SKM-1 (cell line): ENCODE results near the gene PHF11.
"Not testable (repeated sequence)": the region's sequence is repeated elsewhere in the genome, so short reads cannot be mapped to it uniquely, and the experiment has no call there.

Experiments used
- DNase-seq: peaks from one replicate; lab custom pipeline; 2025; ENCODE audit not compliant: unreplicated experiment; lab: John Stamatoyannopoulos, UW

The PHF11 gene

DNA sequence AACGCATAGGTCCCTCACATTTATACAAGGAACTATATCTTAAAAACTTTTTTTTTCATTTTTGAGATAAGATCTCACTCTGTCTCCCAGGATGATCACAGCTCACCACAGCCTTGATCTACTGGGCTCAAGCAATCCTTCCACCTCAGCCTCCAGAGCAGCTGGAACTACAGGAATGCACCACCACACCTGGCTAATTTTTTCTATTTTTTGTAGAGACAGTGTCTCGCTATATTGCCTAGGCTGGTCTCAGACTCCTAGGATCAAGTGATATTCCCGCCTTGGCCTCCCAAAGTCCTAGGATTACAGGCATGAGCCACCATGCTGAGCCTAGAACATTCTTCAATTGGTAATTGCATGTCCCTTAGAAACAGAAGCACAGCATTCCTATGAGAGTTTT lies 47.9 kb downstream of the PHF11 start:
- DNase-seq: no peak

- DNase-seq: no peak
These were observed 49.9 kb downstream of the PHF11 start for GRCh38 chr13:49545661-49546060.

DNA sequence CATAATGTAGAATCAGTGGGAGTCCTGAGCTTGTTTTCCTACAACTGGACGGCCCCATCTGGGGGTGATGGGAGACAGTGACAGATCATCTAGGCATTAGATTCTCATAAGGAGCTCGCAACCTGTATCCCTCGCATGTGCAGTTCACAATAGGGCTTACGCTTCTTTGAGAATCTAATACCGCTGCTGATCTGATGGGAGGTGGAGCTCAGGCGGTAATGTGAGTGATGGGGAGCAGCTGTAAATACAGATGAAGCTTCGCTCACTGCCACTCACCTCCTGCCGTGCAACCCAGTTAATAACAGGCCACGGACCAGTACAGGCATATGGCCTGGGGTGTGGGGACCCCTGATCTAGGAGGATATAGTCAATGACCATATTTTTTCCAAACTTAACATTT lies 50.8 kb downstream of the PHF11 start:
- no peak for DNase-seq

DNA sequence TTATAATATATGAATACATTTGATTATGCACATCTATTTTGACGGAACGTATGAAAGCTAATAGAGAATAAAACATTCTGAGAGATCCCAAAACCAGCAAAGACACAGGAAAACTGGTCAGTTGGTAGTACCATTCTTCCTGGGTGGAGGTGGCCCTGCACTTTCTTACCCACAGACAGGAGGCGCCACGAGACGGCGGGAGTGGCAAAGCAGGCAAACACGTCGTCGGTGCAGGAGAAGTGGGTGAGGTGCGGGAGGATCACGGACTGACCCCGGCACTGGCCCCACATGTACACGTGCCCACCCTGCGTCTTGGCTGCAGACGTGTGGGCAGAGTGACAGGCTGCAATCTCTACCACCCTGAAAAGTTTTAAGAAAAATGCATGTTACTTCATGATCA lies 53.5 kb downstream of the PHF11 start:
- DNase-seq: no peak

DNA sequence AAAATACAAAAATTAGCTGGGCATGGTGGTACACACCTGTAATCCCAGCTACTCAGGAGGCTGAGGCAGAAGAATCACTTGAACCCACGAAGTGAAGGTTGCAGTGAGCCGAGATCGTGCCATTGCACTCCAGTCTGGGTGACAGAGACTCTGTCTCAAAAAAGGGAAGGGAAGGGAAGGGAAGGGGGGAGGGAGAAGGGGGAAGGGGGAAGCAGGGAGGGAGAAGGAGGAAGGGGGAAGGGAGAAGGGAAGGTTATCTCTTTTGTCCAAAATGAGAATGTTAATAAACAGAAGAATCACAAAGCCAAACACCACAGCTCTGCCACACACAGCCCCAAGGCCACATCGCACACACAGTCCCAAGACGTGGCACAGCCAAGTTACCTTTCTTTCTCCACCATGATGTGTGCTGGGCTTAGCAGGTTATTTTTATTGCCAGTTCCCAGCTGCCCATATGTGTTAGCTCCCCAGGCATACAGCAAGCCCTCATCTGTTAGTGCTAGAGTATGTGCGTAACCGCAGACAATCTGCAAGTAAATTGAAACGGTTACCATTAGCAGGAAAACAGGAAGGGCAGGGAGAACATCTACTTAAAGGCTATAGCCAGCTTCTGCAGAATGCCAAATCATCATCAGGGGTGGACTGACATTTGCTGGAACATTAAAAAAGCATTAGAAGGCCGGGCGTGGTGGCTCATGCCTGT lies 55.3 kb downstream of the PHF11 start:
- DNase-seq: no peak

GRCh38 chr13:49553888-49554287 lies 58.1 kb downstream of the PHF11 start:
- no peak for DNase-seq

- DNase-seq: no peak
These were observed 58.6 kb downstream of the PHF11 start for GRCh38 chr13:49554387-49554786.

DNA sequence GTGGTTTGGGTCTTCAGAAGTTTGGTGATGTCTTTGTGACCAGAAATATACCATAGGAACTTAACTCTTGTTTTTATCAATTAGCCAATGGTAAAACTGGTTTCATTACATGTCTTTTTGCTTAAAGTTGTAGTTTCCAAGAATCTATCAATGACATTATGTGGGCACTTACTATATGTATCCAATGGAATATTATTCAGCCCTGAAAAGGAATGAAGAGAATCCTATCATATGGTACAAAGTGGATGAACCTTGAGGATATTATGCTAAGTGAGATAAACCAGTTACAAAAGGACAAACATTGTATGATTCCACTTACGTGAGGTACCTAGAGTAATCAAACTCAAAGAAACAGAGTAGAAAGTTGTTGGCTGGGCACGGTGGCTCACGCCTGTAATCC lies 63.3 kb downstream of the PHF11 start:
- no peak for DNase-seq

DNA sequence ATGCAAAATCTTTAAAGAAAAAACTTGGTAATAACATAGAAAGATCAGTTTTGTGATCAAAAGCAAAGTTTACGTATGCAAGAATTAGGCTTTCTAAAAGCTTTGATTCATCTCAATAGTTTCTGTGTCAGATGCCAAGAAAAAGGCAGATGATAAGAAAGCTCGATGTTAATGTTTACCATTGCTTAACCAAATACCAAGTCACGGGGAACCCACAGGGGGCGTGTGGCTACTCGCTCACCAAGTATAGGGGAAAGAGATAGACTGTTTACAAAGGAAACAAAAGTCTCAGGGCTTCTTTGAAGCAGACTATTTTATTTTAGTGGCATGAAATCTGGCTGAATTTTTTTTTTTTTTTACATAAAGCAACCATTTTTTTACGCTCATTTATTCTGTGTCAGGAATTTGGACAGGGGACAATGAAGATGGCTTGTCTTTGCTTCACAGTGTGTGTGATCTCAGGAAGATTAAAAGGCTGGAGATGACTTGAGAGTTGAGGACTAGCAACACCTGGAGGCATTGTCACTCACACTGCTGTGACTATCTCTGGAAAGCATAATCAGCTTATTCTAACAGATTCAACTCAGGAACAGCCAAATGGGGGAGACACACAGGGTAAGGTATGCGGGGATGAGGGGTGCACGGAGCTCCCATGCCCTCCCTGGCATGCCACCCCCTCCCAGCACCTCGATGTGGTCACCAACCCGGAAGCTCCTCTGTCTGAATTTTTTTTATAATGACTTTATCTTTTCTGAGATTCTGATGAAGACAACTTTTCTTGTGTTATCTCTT lies 64.7 kb downstream of the PHF11 start:
- no peak for DNase-seq

DNA sequence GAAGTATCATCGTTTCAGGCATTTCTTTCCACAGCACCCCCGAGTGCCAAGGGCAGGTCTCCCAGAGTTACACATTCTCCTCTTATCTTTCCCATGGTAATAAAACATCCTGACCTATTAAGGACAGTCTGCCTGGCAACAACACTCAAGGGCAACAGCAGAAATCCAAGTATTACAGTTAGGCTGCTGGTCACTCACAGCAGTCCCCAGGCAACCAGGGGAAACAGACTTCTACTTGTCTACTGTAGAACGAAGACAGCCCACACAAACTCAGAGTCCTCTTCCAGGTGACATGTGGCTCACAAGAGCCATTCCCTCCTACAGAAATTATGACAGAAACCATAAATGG lies 65.3 kb downstream of the PHF11 start:
- DNase-seq: no peak

GRCh38 chr13:49563516-49563915 lies 67.8 kb downstream of the PHF11 start:
- DNase-seq: no peak

GRCh38 chr13:49565461-49565860 lies 69.7 kb downstream of the PHF11 start:
- not testable (repeated sequence) for DNase-seq

- DNase-seq: no peak
These were observed 70.7 kb downstream of the PHF11 start for GRCh38 chr13:49566461-49566860.

- DNase-seq: no peak
These were observed 71.7 kb downstream of the PHF11 start for GRCh38 chr13:49567491-49567890.

- DNase-seq: no peak
These were observed 74.4 kb downstream of the PHF11 start for GRCh38 chr13:49569993-49570689.

DNA sequence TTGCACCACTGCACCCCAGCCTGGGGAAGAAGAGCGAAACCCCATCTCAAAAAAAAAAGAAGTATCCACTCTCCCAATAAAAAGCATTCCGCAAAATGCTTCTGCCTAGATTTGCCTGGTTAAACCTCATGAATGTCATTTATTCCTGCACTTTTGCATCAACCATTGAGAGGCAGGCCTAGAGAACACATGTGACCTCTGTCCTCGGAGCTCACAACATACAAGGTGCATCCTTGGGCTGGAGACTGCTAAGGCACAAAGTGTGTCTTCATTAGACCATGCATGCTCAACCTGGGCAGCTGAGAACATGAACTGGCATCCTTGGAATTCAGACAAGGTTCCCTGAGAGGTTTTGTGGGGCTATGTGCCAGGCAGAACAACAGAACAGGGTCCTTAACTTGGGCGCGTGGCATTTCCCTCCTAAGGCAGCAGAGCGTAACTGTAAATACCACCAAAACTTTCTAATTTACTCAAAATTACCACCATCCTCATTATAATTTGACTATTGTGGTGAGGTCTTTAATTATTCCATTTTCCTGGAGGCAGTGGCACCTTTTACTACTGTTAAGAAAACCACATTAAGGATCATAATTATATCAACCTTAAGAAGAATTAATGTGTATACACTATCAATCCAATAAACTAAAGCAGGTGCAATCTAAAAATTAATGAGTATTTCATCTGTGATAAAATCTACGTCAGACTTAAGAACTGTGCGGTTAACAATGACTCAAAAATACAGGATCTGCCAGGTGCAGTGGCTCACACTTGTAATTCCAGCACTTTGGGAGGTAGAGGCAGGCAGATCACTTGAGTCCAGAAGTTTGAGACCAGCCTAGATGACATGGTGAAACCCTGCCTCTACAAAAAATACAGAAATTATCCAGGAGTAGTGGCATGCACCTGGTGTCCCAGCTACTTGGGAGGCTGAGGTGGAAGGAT lies 75.8 kb downstream of the PHF11 start:
- no peak for DNase-seq
